HepG2 (cell line): ENCODE measurements around the gene COL5A1. TPM values are rescaled to one million over a fixed set of nuclear protein-coding genes. Genes with fewer than 3 reads are reported as not detected.
A peak's percentile ranks its signal among the peaks of the same experiment; 100 is the strongest.

ENCODE experiments used
- ATAC-seq: fragments of 200-7000 bp; cut with Tn5 transposase; 3 replicates; pipeline ENCODE4 v1.9.1; 2020; ENCODE audit warnings: mild to moderate bottlenecking, moderate library complexity
- BruUV-seq: library from RNA; stranded (reverse); fragments of 400-500 nt; replicated peaks from 2 replicates; lab custom pipeline; 2021; lab: Mats Ljungman, UMichigan
- CTCF ChIA-PET: fragments of 300-600 bp; formaldehyde crosslinking; extraction: SDS; loops from one replicate; lab custom pipeline; 2021; ENCODE audit warnings: low total read pairs, inconsistent platforms, low intra/inter-chr PET ratio; lab: Yijun Ruan, JAX
- POLR2A ChIA-PET: fragments of 350-600 bp; sonication (Branson Sonifier 250); formaldehyde crosslinking; loops from one replicate; lab custom pipeline; 2020; ENCODE audit warnings: antibody characterized with exemption, inconsistent platforms; lab: Yijun Ruan, JAX
- DNase-seq: peaks from one replicate; pipeline ENCODE4 v3.0.0-alpha.2; 2015; ENCODE audit warnings: low spot score
- FAIRE-seq: peaks from 3 replicates; lab custom pipeline; 2011; peaks lifted over from hg19 to GRCh38; lab: Jason Lieb, UNC
- H2AFZ ChIP-seq: one replicate; pipeline ENCODE4 v1.6.1; 2011; ENCODE audit warnings: low read length, inconsistent platforms
- H3K27ac ChIP-seq: fragments of 300-600 bp; 3 replicates; pipeline ENCODE4 v1.8.0; 2011; ENCODE audit warnings: mixed run types, mild to moderate bottlenecking, mixed read lengths, low read length, inconsistent platforms; ENCODE audit not compliant: insufficient read depth; ENCODE audit errors: extremely low read length
- H3K27me3 ChIP-seq, 2 experiments: fragments of 200-600 bp in 1 of 2; 2 replicates in 1 of 2; 3 replicates in 1 of 2; pipeline versions ENCODE4 v1.6.0 to v1.8.0; 2011; ENCODE audit warnings: low read length in 2 of 2, mild to moderate bottlenecking in 2 of 2, moderate library complexity in 2 of 2, inconsistent platforms in 1 of 2; ENCODE audit not compliant: insufficient read depth in 2 of 2, control insufficient read depth in 1 of 2
- H3K36me3 ChIP-seq, 2 experiments: fragments of 200-600 bp in 1 of 2; replicated peaks in 1 of 2; 2 replicates in 1 of 2; 3 replicates in 1 of 2; pipeline versions ENCODE4 v1.5.1 to v1.8.0; 2011; ENCODE audit warnings: low read length in 2 of 2, inconsistent platforms in 1 of 2; ENCODE audit not compliant: insufficient read depth in 2 of 2, control insufficient read depth in 1 of 2
- H3K4me1 ChIP-seq: 2 replicates; pipeline ENCODE4 v1.5.1; 2012; ENCODE audit warnings: low read length, inconsistent platforms; ENCODE audit not compliant: insufficient read depth
- H3K4me2 ChIP-seq: 2 replicates; pipeline ENCODE4 v1.6.0; 2011; ENCODE audit warnings: low read depth, low read length, inconsistent platforms
- H3K4me3 ChIP-seq, 3 experiments: fragments of 200-600 bp in 1 of 3; sonication (generic), shearing (Covaris generic) in 1 of 3; replicated peaks in 1 of 3; 2 replicates each; pipeline ENCODE4 v1.5.1; 2011 to 2016; ENCODE audit warnings: low read length in 3 of 3, inconsistent platforms in 2 of 3, low read depth in 2 of 3, mild to moderate bottlenecking in 2 of 3, control low read depth in 1 of 3, mixed read lengths in 1 of 3; ENCODE audit not compliant: insufficient read depth in 1 of 3
- H3K79me2 ChIP-seq: one replicate; pipeline ENCODE4 v1.6.1; 2011; ENCODE audit warnings: low read length, inconsistent platforms; ENCODE audit not compliant: insufficient read depth
- H3K9ac ChIP-seq: 2 replicates; pipeline ENCODE4 v1.6.0; 2011; ENCODE audit warnings: mild to moderate bottlenecking, low read depth, low read length, inconsistent platforms; ENCODE audit not compliant: insufficient read depth
- H3K9me3 ChIP-seq: 2 replicates; pipeline ENCODE4 v1.5.1; 2012; ENCODE audit warnings: mild to moderate bottlenecking, low read length
- H4K20me1 ChIP-seq: 2 replicates; pipeline ENCODE4 v1.6.0; 2011; ENCODE audit warnings: inconsistent platforms, mild to moderate bottlenecking, low read length, moderate library complexity; ENCODE audit not compliant: insufficient read depth
- CBX1 ChIP-seq: IDR thresholded peaks from one replicate; pipeline ENCODE4 v1.6.1; 2016; ENCODE audit warnings: antibody characterized with exemption, low read depth
- HOXA5 ChIP-seq: sonication (generic); formaldehyde crosslinking; IDR thresholded peaks from 2 replicates; pipeline ENCODE4 v1.4.0; 2020; ENCODE audit warnings: missing genetic modification reagents
- MAF1 ChIP-seq: sonication (generic); formaldehyde crosslinking; IDR thresholded peaks from 2 replicates; pipeline ENCODE4 v1.5.0; 2020; ENCODE audit warnings: missing genetic modification reagents, borderline replicate concordance
- MNT ChIP-seq: fragments of 450-650 bp; IDR thresholded peaks from 2 replicates; pipeline ENCODE4 v1.6.1; 2016
- MXI1 ChIP-seq: IDR thresholded peaks from 3 replicates; pipeline ENCODE4 v1.6.1; 2012; ENCODE audit warnings: low read depth, low read length, inconsistent platforms, borderline replicate concordance
- NAIF1 ChIP-seq: sonication (generic); formaldehyde crosslinking; IDR thresholded peaks from 2 replicates; pipeline ENCODE4 v1.5.0; 2020; ENCODE audit warnings: mild to moderate bottlenecking, missing genetic modification reagents, borderline replicate concordance
- NFE2L2 ChIP-seq: fragments of 150-350 bp; IDR thresholded peaks from 2 replicates; pipeline ENCODE4 v1.6.1; 2014; ENCODE audit warnings: low read length
- ZFY ChIP-seq: sonication (generic); formaldehyde crosslinking; IDR thresholded peaks from 2 replicates; pipeline ENCODE4 v1.4.0; 2020; ENCODE audit warnings: missing genetic modification reagents
- ZMYM2 ChIP-seq: sonication (generic); formaldehyde crosslinking; IDR thresholded peaks from 2 replicates; pipeline ENCODE4 v1.8.0; 2022; ENCODE audit warnings: mild to moderate bottlenecking, missing genetic modification reagents
- ZNF234 ChIP-seq: sonication (generic); formaldehyde crosslinking; conservative IDR thresholded peaks from 2 replicates; pipeline ENCODE4 v1.5.1; 2020; ENCODE audit warnings: mild to moderate bottlenecking, missing genetic modification reagents
- ZNF337 ChIP-seq: sonication (generic); formaldehyde crosslinking; IDR thresholded peaks from 2 replicates; pipeline ENCODE4 v1.5.1; 2020; ENCODE audit warnings: missing genetic modification reagents, low read depth, mild to moderate bottlenecking, borderline replicate concordance
- ZNF562 ChIP-seq: sonication (generic); formaldehyde crosslinking; IDR thresholded peaks from 2 replicates; pipeline ENCODE4 v1.8.0; 2022; ENCODE audit warnings: missing genetic modification reagents, borderline replicate concordance
- ZNF644 ChIP-seq: IDR thresholded peaks from 2 replicates; pipeline ENCODE4 v1.6.1; 2016; ENCODE audit warnings: low read depth
- ZNF710 ChIP-seq: sonication (generic); formaldehyde crosslinking; IDR thresholded peaks from 2 replicates; pipeline ENCODE4 v1.5.0; 2020; ENCODE audit warnings: mild to moderate bottlenecking, missing genetic modification reagents, borderline replicate concordance
- ZNF816 ChIP-seq: sonication (generic); formaldehyde crosslinking; IDR thresholded peaks from 2 replicates; pipeline ENCODE4 v1.8.0; 2022; ENCODE audit warnings: missing genetic modification reagents, mild to moderate bottlenecking, borderline replicate concordance
- WGBS: methylation state at CpG from one replicate; pipeline ENCODE4 v1.1.6; 2017; ENCODE audit warnings: low lambda C conversion rate; 5-methylcytosine and 5-hydroxymethylcytosine counted together
- in situ Hi-C: cut with HindIII; loops from 2 replicates; pipeline ENCODE4 v1.10.0; 2017; ENCODE audit warnings: low pct_unique_long_range_greater_than_20kb; ENCODE audit not compliant: extremely low pct_ligation_motif_present
- intact Hi-C: fragments of 100-400 bp; cut with micrococcal nuclease; formaldehyde crosslinking; loops from one replicate; pipeline ENCODE4 v1.10.0; 2022; ENCODE audit not compliant: unreplicated experiment
- polyA plus RNA-seq, 8 experiments: library from polyadenylated mRNA; depleted of rRNA in 3 of 8; stranded (reverse) in 7 of 8; unstranded in 1 of 8; fragments of >200 nt; fragmentation: Illumina TruSeq in 4 of 8; extraction: Trizol in 4 of 8; gene quantifications; 2 replicates each; pipeline versions ENCODE4 v1.2.1 to v1.2.3, GENCODE V29; 2011 to 2016; ENCODE audit warnings: low read depth in 4 of 8, missing spikeins in 1 of 8, mixed read lengths in 1 of 8; ENCODE audit not compliant: insufficient read depth in 1 of 8
- total RNA-seq, 5 experiments: library from RNA; depleted of rRNA; stranded (reverse); fragments of >200 nt; fragmentation: Illumina TruSeq; extraction: Trizol; gene quantifications; 2 replicates each; pipeline ENCODE4 v1.2.3, GENCODE V29; 2016; ENCODE audit warnings: low read depth in 1 of 5
- TF ChIP-seq, protein P1 (sequence below): IDR thresholded peaks from 2 replicates; pipeline ENCODE4 v1.6.1; 2016; ENCODE audit warnings: missing genetic modification reagents, missing compliant biosample characterization

The COL5A1 gene
- total and polyA plus RNA-seq, 2 of the 13 experiments (the other 11 are each of a cell fraction or from before 2014, with no cell fraction given) = not detected

DNA sequence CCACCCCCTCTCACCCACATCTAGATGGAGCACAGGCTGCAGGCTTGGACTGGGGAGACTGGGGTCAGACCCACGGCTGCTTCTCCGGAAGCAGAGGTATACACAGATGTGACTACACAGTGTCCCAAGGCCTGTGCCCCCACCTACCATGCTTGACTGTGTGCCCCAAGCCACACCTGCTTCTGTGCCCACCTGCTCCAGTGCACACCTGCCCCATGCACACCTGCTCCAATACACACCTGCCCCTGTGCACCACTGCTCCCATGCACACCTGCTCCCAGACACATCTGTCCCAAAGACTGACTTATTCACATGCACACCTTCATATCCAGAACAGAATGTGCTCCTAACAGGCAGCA is 5.5 kb upstream of the COL5A1 start:
- Histone ChIP-seq H3K27me3 (peaks cover 6 to 79% of the 10 kb centered on the region in 2 experiments; a peak in 4 of 5 replicates), H3K9me3 (no peaks in the 10 kb centered on the region)
- in situ Hi-C loops = no loop called here
- WGBS = 38% methylated on average over 2 of the region's 2 CpGs
- POLR2A ChIA-PET = no interaction called here
- CTCF ChIA-PET = no interaction called here
- TF ChIP-seq ZNF816 (no peak), ZNF644 (CRISPR knock-in tag) (no peak), ZFY (no peak), ZNF234 (CRISPR knock-in tag) (no peak), ZNF562 (CRISPR knock-in tag) (no peak), CBX1 (no peak), MNT (0 out of 2 replicates have a peak, but pooled peaks have one; percentile 20)
- TF ChIP-seq, protein P1, sequence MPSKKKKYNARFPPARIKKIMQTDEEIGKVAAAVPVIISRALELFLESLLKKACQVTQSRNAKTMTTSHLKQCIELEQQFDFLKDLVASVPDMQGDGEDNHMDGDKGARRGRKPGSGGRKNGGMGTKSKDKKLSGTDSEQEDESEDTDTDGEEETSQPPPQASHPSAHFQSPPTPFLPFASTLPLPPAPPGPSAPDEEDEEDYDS (CRISPR knock-in tag) = no peak
- TF ChIP-seq, all 625 proteins: peak for 1
- FAIRE-seq (no peak), ATAC-seq (no peak), DNase-seq (no peak)
- Histone ChIP-seq H3K27ac (no peak overlapping the region), H3K4me1 (no peaks in the 10 kb centered on the region), H3K9ac (no peak overlapping the region), H3K79me2 (no peaks in the 10 kb centered on the region), H3K4me2 (no peak overlapping the region), H3K4me3 (no peak overlapping the region), H4K20me1 (no peaks in the 10 kb centered on the region), H2AFZ (no peak overlapping the region), H3K36me3 (no peaks in the 10 kb centered on the region)
- intact Hi-C loops = no loop called here
- BruUV-seq = no TSS peak

DNA sequence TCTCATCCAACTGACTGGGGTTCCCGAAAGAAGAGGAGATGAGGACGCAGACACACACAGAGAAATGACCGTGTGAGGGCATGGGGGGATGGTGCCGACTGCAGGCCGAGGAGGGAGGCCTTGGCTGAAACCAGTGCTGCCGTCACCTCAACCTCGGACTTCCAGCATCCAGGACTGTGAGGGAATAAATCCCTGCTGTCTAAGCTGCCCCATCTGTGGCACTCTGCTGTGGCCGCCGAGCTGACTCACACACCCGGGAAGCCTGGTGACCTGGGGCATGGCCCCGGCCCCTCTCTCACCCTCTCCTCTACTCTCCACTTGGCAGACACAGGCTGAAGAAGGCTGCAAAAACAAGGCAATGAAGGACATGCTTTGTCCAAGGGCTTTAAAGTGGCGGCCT is 4.4 kb upstream of the COL5A1 start:
- DNase-seq = no peak
- H3K4me3 ChIP-seq = no peak overlapping the region
- no peaks in the 10 kb centered on the region for H4K20me1 ChIP-seq
- H3K79me2 ChIP-seq = no peaks in the 10 kb centered on the region
- H3K36me3 ChIP-seq = no peaks in the 10 kb centered on the region
- ATAC-seq = no peak
- H3K9me3 ChIP-seq = no peaks in the 10 kb centered on the region
- no peak overlapping the region for H3K27ac ChIP-seq
- intact Hi-C loops = no loop called here
- no TSS peak for BruUV-seq
- POLR2A ChIA-PET = no interaction called here
- peaks cover 6 to 78% of the 10 kb centered on the region in 2 experiments; a peak in 4 of 5 replicates for H3K27me3 ChIP-seq
- H3K4me1 ChIP-seq = no peaks in the 10 kb centered on the region
- WGBS = 4% methylated on average over 7 of the region's 12 CpGs
- H2AFZ ChIP-seq = no peak overlapping the region
- no peak for FAIRE-seq
- no peak overlapping the region for H3K4me2 ChIP-seq
- CTCF ChIA-PET = no interaction called here
- in situ Hi-C loops = no loop called here
- H3K9ac ChIP-seq = no peak overlapping the region
- no peak for TF ChIP-seq MXI1
- TF ChIP-seq NFE2L2 = no peak
- TF ChIP-seq ZNF337 (CRISPR knock-in tag) = no peak
- no peak for TF ChIP-seq ZNF710 (CRISPR knock-in tag)
- no peak for TF ChIP-seq HOXA5 (CRISPR knock-in tag)
- no peak for TF ChIP-seq NAIF1 (CRISPR knock-in tag)
- TF ChIP-seq MAF1 (CRISPR knock-in tag) = no peak
- TF ChIP-seq ZMYM2 (CRISPR knock-in tag) = no peak
